ENCODE results near the gene CABYR. TPM values are rescaled to one million over a fixed set of nuclear protein-coding genes. Genes with fewer than 3 reads are reported as not detected.

The CABYR gene
- total RNA-seq = 10 to 100 TPM; 13.2 to 39.5 TPM

- no peaks in the 10 kb centered on the region for H3K9me3 ChIP-seq
- H3K4me3 ChIP-seq = peak within 1 kb of the TSS; percentile 48 to 52
- H3K4me1 ChIP-seq (replicated peaks) = no peaks in the 10 kb centered on the region
- H3K36me3 ChIP-seq = no peaks in the 10 kb centered on the region
- peak within 1 kb of the TSS; percentile 25 to 53 for H3K27ac ChIP-seq
- no peaks in the 10 kb centered on the region for H3K27me3 ChIP-seq (replicated peaks; ENCODE audit: insufficient read depth)
- DNase-seq (ENCODE audit: low spot score) = peak; percentile 60
- 1% methylated on average over 61 of the region's 63 CpGs for WGBS
- TF ChIP-seq POLR2AphosphoS5 (IDR thresholded peaks at IDR 0.05) (peak; percentile 71), CTCF (IDR thresholded peaks at IDR 0.05) (no peak), POLR2A (IDR thresholded peaks at IDR 0.05) (peak; percentile 56)
- intact Hi-C loops (cut with DNase I) = no loop called here
Observed at GRCh38 chr18:24138789-24139616, at the start of gene CABYR. Gene CABYR (plus strand): TSS chr18:24139062. CDS start chr18:24143115, 4,053 bp downstream.

GRCh38 chr18:24089076-24089475 lies 49.8 kb upstream of the CABYR start:
- intact Hi-C loops (cut with DNase I) = no loop called here
- Histone ChIP-seq H3K36me3 (no peaks in the 10 kb centered on the region), H3K4me1 (replicated peaks) (no peaks in the 10 kb centered on the region), H3K4me3 (no peak overlapping the region), H3K27ac (no peak overlapping the region), H3K27me3 (replicated peaks; ENCODE audit: insufficient read depth) (no peaks in the 10 kb centered on the region), H3K9me3 (no peaks in the 10 kb centered on the region)
- WGBS = 61% methylated on average over 4 of the region's 4 CpGs
- DNase-seq (ENCODE audit: low spot score) = no peak
- no peak for TF ChIP-seq CTCF (IDR thresholded peaks at IDR 0.05)
- no peak for TF ChIP-seq POLR2AphosphoS5 (IDR thresholded peaks at IDR 0.05)
- no peak for TF ChIP-seq POLR2A (IDR thresholded peaks at IDR 0.05)

GRCh38 chr18:24089515-24090337 lies 49.1 kb upstream of the CABYR start:
- no peak overlapping the region for H3K27ac ChIP-seq
- intact Hi-C loops (cut with DNase I) = no loop called here
- no peak overlapping the region for H3K4me3 ChIP-seq
- no peaks in the 10 kb centered on the region for H3K36me3 ChIP-seq
- no peak for DNase-seq (ENCODE audit: low spot score)
- no peaks in the 10 kb centered on the region for H3K4me1 ChIP-seq (replicated peaks)
- WGBS = 81% methylated on average over 4 of the region's 4 CpGs
- H3K27me3 ChIP-seq (replicated peaks; ENCODE audit: insufficient read depth) = no peaks in the 10 kb centered on the region
- no peaks in the 10 kb centered on the region for H3K9me3 ChIP-seq
- TF ChIP-seq POLR2A (IDR thresholded peaks at IDR 0.05) = no peak
- no peak for TF ChIP-seq CTCF (IDR thresholded peaks at IDR 0.05)
- TF ChIP-seq POLR2AphosphoS5 (IDR thresholded peaks at IDR 0.05) = no peak

- H3K9me3 ChIP-seq = no peaks in the 10 kb centered on the region
- TF ChIP-seq CTCF (IDR thresholded peaks at IDR 0.05) (no peak), POLR2AphosphoS5 (IDR thresholded peaks at IDR 0.05) (no peak), POLR2A (IDR thresholded peaks at IDR 0.05) (no peak)
- no peak overlapping the region for H3K4me3 ChIP-seq
- intact Hi-C loops (cut with DNase I) = no loop called here
- no peak for DNase-seq (ENCODE audit: low spot score)
- 98% methylated on average over 13 of the region's 13 CpGs for WGBS
- H3K27me3 ChIP-seq (replicated peaks; ENCODE audit: insufficient read depth) = no peaks in the 10 kb centered on the region
- H3K4me1 ChIP-seq (replicated peaks) = no peaks in the 10 kb centered on the region
- H3K36me3 ChIP-seq = no peaks in the 10 kb centered on the region
- no peak overlapping the region for H3K27ac ChIP-seq
Observed at GRCh38 chr18:24090876-24091275, 48.0 kb upstream of the CABYR start.
